Endodermal cell (in vitro differentiated cells): ENCODE results near the gene SACS. TPM values are rescaled to one million over a fixed set of nuclear protein-coding genes. Genes with fewer than 3 reads are reported as not detected.
A peak's percentile ranks its signal among the peaks of the same experiment; 100 is the strongest.

Experiments
- DNase-seq: peaks from one replicate; pipeline ENCODE4 v3.0.0-alpha.2; 2017
- H3K27ac ChIP-seq: 2 replicates; pipeline ENCODE4 v1.5.1; 2013; ENCODE audit warnings: mild to moderate bottlenecking, low read depth, low read length, moderate library complexity
- H3K27me3 ChIP-seq: 2 replicates; pipeline ENCODE4 v1.6.1; 2013; ENCODE audit warnings: mild to moderate bottlenecking, low read length, moderate library complexity; ENCODE audit not compliant: insufficient read depth, control insufficient read depth, poor library complexity, severe bottlenecking
- H3K36me3 ChIP-seq: 2 replicates; pipeline ENCODE4 v1.7.0; 2013; ENCODE audit warnings: mild to moderate bottlenecking, low read length, moderate library complexity; ENCODE audit not compliant: control insufficient read depth, insufficient read depth
- H3K4me1 ChIP-seq: one replicate; pipeline ENCODE4 v1.7.0; 2013; ENCODE audit warnings: low read length; ENCODE audit not compliant: control insufficient read depth, insufficient read depth
- H3K4me3 ChIP-seq: 2 replicates; pipeline ENCODE4 v1.5.1; 2013; ENCODE audit warnings: mild to moderate bottlenecking, low read length, moderate library complexity
- H3K9ac ChIP-seq: 2 replicates; pipeline ENCODE4 v1.6.1; 2013; ENCODE audit warnings: mild to moderate bottlenecking, low read length, moderate library complexity; ENCODE audit not compliant: poor library complexity, severe bottlenecking; ENCODE audit errors: extremely low read depth
- H3K9me3 ChIP-seq: 2 replicates; pipeline ENCODE4 v1.6.1; 2013; ENCODE audit warnings: mild to moderate bottlenecking, low read length, moderate library complexity; ENCODE audit not compliant: control insufficient read depth
- H3K27ac Mint-ChIP-seq: 2 replicates; pipeline ENCODE4 v1.8.0; 2020; ENCODE audit warnings: mixed read lengths
- H3K27me3 Mint-ChIP-seq: 2 replicates; pipeline ENCODE4 v1.8.0; 2021; ENCODE audit warnings: mild to moderate bottlenecking, mixed read lengths; ENCODE audit not compliant: insufficient read depth
- H3K36me3 Mint-ChIP-seq: 2 replicates; pipeline ENCODE4 v1.8.0; 2020; ENCODE audit warnings: low read depth, mixed read lengths
- H3K4me1 Mint-ChIP-seq: 2 replicates; pipeline ENCODE4 v1.8.0; 2020; ENCODE audit warnings: mixed read lengths
- H3K4me3 Mint-ChIP-seq: 2 replicates; pipeline ENCODE4 v1.8.0; 2020; ENCODE audit warnings: mild to moderate bottlenecking, moderate library complexity, mixed read lengths
- H3K9me3 Mint-ChIP-seq: 2 replicates; pipeline ENCODE4 v1.8.0; 2020; ENCODE audit warnings: mild to moderate bottlenecking, mixed read lengths
- CTCF ChIP-seq: fragments of 200-600 bp; sonication (generic); conservative IDR thresholded peaks from 2 replicates; pipeline ENCODE4 v1.5.0; 2021; ENCODE audit warnings: antibody characterized with exemption, mild to moderate bottlenecking
- WGBS, 2 experiments: methylation state at CpG; one replicate each; pipeline versions ENCODE4 v1.1.5 to v1.1.7; 2013; ENCODE audit warnings: missing lambda C conversion rate in 2 of 2, mixed read lengths in 1 of 2; ENCODE audit not compliant: insufficient coverage in 1 of 2, insufficient read length in 1 of 2; 5-methylcytosine and 5-hydroxymethylcytosine counted together
- total RNA-seq, 2 donors: library from RNA; stranded (reverse); fragmentation: NEBNext Ultra II Directional in 1 of 2; extraction: Animal tissue kit (Norgen Biotek cat#: 25700) in 1 of 2; gene quantifications; 2 replicates in 1 of 2; 3 replicates in 1 of 2; pipeline ENCODE4 v1.2.1, GENCODE V29; 2021

SACS gene
- total RNA-seq, 2 donors from 2014 or later: 17.6 to 22.3 TPM

GRCh38 chr13:23377983-23378632 lies 55.4 kb downstream of the SACS start:
- Histone ChIP-seq H3K27me3 (no peaks in the 10 kb centered on the region), H3K9me3 (no peaks in the 10 kb centered on the region), H3K27ac (no peak overlapping the region), H3K4me1 (no peaks in the 10 kb centered on the region), H3K9ac (no peak overlapping the region), H3K36me3 (no peaks in the 10 kb centered on the region), H3K4me3 (no peak overlapping the region)
- Mint-ChIP-seq H3K27me3 (peaks cover 2% of the 10 kb centered on the region), H3K9me3 (no peaks in the 10 kb centered on the region), H3K4me1 (peaks cover 3% of the 10 kb centered on the region), H3K36me3 (no peaks in the 10 kb centered on the region), H3K27ac (peak overlapping the region; percentile 21), H3K4me3 (no peak overlapping the region)
- TF ChIP-seq CTCF: no peak
- no peak for DNase-seq
- 80 to 84% methylated on average over 10 to 11 of the region's 11 CpGs for WGBS, 2 experiments

GRCh38 chr13:23377579-23377978 lies 55.9 kb downstream of the SACS start:
- H3K9ac ChIP-seq: no peak overlapping the region

More at GRCh38 chr13:23377579-23377978, 55.9 kb downstream of the SACS start:
- Mint-ChIP-seq H3K4me3 (no peak overlapping the region), H3K4me1 (peaks cover 3% of the 10 kb centered on the region), H3K36me3 (peaks cover 1% of the 10 kb centered on the region), H3K27me3 (peaks cover 2% of the 10 kb centered on the region), H3K27ac (peak overlapping the region; percentile 24), H3K9me3 (no peaks in the 10 kb centered on the region)
- Histone ChIP-seq H3K27me3 (no peaks in the 10 kb centered on the region), H3K4me1 (no peaks in the 10 kb centered on the region), H3K4me3 (no peak overlapping the region), H3K27ac (no peak overlapping the region), H3K9me3 (no peaks in the 10 kb centered on the region), H3K36me3 (no peaks in the 10 kb centered on the region)
- no peak for TF ChIP-seq CTCF
- no peak for DNase-seq
- 88 to 99% methylated on average over 7 of the region's 7 CpGs for WGBS, 2 experiments
